GM21723 (cell line): ENCODE results near the gene INPP5A.
"Not testable (repeated sequence)": the region's sequence is repeated elsewhere in the genome, so short reads cannot be mapped to it uniquely, and the experiment has no call there.

ENCODE experiments used
- ATAC-seq: cut with Tn5 transposase; IDR thresholded peaks from one replicate; pipeline ENCODE4 v1.9.1; 2021; ENCODE audit warnings: mild to moderate bottlenecking, moderate library complexity; ENCODE audit not compliant: unreplicated experiment

Gene INPP5A

GRCh38 chr10:132503581-132504421, 33.8 kb upstream of the INPP5A start:
- ATAC-seq, result no peak

GRCh38 chr10:132504501-132505272, 32.9 kb upstream of the INPP5A start:
- ATAC-seq, result no peak

- not testable (repeated sequence) for ATAC-seq
These were observed 32.0 kb upstream of the INPP5A start for GRCh38 chr10:132505546-132505945.

- ATAC-seq, result no peak
These were observed 30.7 kb upstream of the INPP5A start for GRCh38 chr10:132506711-132507408.

GRCh38 chr10:132507409-132507955, 30.1 kb upstream of the INPP5A start:
- ATAC-seq, result no peak

GRCh38 chr10:132507956-132508490, 29.6 kb upstream of the INPP5A start:
- ATAC-seq, result no peak

- ATAC-seq, result no peak
These were observed 28.8 kb upstream of the INPP5A start for GRCh38 chr10:132508581-132509443.

GRCh38 chr10:132509506-132510173, 27.9 kb upstream of the INPP5A start:
- ATAC-seq, result no peak

- ATAC-seq, result no peak
These were observed 27.4 kb upstream of the INPP5A start for GRCh38 chr10:132510174-132510611.

GRCh38 chr10:132511121-132512051, 26.2 kb upstream of the INPP5A start:
- ATAC-seq, result no peak

- ATAC-seq, result no peak
These were observed 25.5 kb upstream of the INPP5A start for GRCh38 chr10:132512052-132512442.

- no peak for ATAC-seq
These were observed 24.8 kb upstream of the INPP5A start for GRCh38 chr10:132512693-132513345.

GRCh38 chr10:132514821-132515520, 22.6 kb upstream of the INPP5A start:
- ATAC-seq, result no peak

- no peak for ATAC-seq
These were observed 21.5 kb upstream of the INPP5A start for GRCh38 chr10:132515811-132516726.

- no peak for ATAC-seq
These were observed 20.5 kb upstream of the INPP5A start for GRCh38 chr10:132516771-132517725.
